ENCODE measurements around the gene SCRT2.
"Not testable (repeated sequence)": the region's sequence is repeated elsewhere in the genome, so short reads cannot be mapped to it uniquely, and the experiment has no call there.

SCRT2 gene

DNA sequence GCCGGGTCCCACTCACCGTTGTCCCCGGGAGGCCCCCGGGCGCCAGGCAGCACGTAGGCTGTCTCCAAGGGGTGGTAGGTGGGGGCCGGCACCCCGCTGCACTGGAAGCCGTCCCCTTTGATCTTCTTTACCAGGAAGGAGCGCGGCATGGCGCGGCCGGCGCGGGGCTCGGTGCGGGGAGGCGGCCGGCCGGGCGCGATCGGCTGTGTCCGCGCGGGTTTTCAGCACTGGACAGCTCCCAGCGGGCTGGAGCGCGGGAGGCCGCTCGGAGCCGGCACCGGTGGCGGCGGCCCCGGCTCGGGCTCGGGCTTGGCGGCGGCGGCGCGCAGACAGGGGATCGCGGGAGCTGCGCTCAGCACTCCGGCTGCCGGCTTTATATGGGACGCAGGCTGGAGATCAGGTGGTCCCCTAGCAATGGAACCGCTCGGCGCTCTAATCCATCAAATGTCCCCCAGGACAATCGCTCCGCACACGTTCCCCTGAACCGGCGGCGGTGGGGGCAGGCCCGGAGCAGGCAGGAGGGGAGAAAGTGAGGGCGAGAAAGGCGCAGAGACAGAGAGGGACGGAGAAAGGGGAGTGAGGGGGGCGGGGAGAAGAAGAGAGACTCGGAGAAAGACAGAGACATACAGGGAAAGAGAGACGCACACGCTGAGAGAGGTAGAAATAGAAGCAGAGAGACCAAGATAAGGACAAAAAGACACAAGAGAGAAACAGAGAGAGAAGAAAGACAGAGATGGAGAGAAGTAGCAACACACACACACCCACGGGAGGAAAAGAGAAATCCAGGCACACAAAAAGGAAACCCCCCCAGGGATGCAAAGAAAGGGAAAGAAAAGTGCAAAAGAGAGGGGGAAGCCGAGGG, at the start of gene SCRT2:
SCRT2 (minus strand) TSS at position 350 of the 862 bp plus-strand sequence; CDS start at position 149, 201 bp downstream.
- DNase-seq (ENCODE audit: low spot score), result no peak

GRCh38 chr20:724797-725196, 49.2 kb upstream of the SCRT2 start:
- DNase-seq (ENCODE audit: low spot score), result not testable (repeated sequence)

GRCh38 chr20:723756-724155, 48.2 kb upstream of the SCRT2 start:
- no peak for DNase-seq (ENCODE audit: low spot score)

DNA sequence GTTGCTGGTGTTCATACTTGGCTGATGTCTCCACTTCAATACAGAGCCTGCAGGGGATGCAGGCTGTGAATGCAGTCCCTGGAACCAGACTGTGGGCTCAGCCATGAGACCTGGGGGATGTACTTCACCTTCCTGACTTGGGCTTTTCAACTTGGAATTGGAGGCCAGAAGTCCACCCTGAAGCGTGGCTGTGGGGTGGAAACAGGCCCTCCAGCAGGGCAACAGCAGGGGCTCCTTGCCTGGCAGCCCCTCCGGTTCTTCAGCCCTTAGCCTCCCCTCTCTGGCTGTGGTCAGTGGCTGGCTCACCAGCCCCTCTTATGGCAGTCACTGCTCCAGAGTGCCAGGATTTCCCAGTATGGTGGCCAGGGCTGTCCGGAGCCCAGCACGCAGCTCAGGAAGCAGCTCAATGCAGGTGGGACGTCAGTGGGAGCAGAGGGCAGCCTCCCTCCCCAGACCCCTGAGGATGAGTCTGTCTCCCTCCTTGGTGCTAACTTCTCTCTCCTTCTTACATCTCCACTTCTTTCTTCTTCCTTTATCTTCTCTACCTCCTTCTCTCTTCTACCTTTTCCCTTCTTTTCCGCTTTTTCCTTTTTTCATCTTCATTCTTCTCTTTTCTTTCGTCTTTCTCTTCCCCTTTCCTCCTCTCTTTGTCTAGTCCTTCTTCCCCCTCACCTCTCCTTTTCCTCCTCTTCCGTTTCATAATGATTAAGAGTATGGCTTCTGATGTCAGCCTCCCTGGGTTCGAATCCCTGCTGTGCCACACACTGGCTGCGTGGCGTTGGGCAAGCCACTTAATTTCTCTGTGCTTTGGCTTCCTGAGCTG, 47.4 kb upstream of the SCRT2 start:
- DNase-seq (ENCODE audit: low spot score), result no peak

DNA sequence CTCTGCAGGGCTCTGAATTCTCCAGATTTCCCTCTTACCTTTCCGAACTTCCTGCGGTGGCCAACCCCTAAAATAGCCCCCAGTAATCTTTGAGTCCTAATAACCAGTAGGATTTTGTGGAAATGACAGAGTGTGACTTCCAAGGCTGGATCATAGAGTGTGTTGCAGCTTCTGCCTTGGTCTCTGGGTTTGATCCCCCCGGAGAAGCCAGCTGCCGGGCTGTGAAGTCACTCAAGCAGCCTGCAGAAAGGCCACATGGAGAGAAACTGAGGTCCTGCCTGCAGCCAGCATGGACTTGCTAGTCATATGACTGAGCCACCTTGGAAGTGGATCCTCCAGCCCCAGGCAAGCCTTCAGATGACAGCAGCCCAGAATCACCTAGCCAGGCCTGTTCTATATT, 46.3 kb upstream of the SCRT2 start:
- no peak for DNase-seq (ENCODE audit: low spot score)

- no peak for DNase-seq (ENCODE audit: low spot score)
These were observed 44.2 kb upstream of the SCRT2 start for GRCh38 chr20:719816-720215.

DNA sequence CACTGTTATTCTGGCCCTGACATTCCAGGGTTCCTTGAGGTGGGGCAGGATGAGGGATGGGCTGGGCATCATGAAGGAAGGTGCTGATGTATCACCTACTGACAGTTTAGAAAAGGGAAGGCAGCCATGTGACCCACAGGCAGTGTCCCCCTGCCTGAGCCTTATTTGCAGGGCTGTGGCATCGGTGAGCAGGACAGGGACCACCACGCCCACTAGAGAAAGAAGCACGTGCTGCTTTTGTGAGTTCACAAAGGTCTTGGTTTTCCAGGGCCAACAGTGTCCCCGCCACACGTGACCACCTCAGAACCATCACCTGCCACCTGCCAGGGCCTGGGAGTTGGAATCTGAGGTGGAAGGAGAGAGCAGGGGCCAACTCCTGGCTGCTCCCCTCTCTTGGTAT, 43.5 kb upstream of the SCRT2 start:
- DNase-seq (ENCODE audit: low spot score), result no peak

DNA sequence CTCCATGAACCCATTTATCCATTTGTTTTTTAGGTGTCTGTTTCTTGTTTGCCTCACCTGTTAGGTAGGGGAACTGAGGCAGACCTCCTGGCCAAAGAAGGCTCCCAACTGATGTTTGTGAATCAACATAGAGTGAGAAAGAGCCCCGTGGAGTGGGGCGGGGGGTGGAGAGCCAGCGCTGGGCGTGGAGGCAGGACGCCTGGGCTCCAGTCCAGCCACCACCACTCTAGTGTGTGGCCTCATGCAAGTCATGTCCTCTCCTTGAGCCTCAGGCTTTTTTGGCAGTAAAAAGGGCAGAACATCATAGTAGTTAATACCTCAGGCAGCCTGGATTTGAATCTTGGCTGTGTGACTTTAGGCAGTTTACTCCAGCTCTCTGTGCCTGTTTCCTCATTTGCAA, 42.2 kb upstream of the SCRT2 start:
- no peak for DNase-seq (ENCODE audit: low spot score)

DNA sequence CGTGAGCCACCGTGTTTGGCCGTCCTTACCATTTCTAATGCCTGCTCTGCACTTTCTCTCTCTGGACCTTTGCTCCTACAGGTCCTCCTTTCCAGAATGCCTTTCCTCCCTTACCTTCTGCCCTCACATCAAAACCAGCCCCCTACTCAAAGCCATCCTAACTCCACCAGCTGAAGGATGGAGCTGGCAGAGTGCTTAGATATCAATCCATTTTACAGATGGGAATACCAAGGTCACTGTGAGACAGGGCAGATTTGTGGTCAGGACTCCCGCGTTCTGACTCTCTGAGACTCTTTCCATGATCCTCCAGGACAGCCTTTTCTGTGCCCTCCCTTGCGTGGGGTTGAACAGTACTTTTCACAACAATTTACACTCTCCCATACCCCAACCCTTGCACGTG, 41.7 kb upstream of the SCRT2 start:
- DNase-seq (ENCODE audit: low spot score), result no peak

GRCh38 chr20:714453-714852, 38.9 kb upstream of the SCRT2 start:
- DNase-seq (ENCODE audit: low spot score), result no peak

DNA sequence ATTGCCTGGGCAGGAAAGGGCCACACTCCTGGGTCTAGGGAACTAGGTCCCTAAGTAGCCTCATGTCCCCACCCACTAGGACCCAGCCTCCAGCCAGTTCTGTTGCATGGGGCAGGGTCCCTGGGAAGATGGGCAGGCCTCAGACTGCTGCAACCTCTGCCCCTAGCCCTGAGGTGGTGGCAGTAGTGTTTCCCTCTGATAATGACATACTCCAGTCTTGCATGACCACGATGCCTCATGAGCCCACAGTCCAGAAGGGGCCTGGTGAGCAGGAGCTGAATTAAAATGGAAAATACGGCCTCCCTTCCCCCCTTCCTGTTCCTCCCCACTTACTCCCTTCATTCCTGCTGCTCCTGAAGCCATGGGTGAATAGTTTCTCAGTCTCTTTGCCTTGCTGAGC, 36.0 kb upstream of the SCRT2 start:
- DNase-seq (ENCODE audit: low spot score), result no peak

DNA sequence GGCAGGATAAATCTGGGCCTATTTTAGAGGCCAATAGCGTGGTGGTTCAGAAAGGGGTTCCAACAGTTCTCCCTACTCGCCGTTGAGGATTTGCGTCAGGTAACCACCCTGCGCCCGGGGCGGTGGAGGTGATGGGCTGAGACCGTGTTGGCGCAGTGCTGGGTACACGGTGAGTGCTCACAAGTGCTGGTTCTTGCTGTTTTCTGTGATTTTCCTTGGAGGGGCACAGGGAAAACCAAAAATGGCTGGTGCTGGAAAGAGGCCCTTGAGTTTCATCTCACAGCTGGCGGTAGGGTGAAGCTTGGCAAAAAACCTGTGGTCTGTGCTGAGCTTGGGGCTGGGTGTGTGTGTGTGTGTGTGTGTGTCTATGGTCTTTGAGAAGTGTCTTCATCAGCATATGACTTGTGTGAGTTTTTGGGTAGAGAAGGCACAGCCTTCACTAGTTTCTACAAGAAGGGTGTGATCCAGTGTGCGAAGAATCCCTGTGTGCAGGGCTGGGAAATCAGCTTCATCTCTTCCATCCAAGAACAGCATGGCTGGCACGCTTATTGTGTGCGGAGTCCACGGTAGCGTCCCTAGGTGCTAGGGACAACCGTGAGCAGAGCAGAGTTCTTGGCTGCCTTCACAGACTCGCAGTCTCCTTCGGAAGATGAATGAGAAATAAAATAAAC, 35.3 kb upstream of the SCRT2 start:
- no peak for DNase-seq (ENCODE audit: low spot score)

DNA sequence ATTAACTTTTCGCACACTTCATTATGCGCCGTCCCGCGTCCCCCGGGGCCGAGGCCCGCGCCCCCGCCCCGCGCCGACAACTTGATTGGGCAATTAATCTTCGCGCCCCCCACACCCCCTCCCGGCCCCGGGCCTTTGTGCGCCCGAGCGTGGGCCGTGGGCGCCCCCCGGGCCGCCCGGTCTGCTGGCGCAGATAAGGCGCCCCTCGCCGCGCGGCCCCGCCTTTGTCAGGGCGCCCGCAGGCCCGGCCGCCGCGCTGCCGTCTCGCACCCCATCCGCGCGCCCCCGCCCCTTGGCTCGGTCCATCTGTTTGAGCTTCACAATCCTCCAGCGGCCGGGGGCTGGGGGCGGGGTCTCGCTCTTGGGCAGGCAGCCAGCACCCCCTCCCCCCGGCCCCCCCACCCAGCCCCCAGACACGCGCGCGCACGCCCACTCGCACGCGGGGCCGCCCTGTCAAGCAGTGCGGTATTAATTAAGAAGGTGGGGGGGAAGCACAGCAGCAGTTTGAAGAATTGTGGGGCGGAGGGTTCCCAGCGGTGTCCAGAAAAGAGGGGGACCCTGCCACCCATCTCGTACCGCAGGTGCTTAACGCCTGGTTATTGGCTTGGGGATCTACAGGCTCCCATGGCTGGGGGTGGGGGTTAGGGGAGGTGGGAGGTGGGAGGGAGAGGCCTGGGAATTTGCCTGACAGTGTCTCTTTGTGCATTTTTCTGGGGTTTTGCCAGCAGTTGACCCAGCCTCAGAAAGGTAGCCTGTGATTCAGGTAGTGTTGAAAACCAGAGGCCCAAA, 34.6 kb upstream of the SCRT2 start:
- no peak for DNase-seq (ENCODE audit: low spot score)

GRCh38 chr20:709423-709822, 33.8 kb upstream of the SCRT2 start:
- no peak for DNase-seq (ENCODE audit: low spot score)

DNA sequence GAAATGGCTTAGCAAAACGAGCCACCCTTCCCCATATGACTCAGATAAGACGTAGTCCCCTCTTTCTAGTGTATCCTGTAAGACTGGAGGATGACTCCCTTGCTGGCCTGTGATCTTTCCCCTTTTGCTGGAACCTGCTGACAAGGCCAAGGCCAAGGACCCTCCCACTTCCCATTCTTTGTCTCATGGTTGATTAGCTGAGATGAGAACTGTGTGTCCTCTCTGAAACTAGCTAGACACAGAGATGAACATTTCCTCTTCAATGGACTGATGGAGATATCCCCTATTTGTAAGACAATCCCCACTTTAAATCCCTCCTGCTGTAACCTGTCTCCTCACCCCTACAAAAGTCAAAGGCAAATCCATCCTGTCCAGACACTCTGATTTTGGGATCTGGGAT, 33.4 kb upstream of the SCRT2 start:
- DNase-seq (ENCODE audit: low spot score), result no peak

GRCh38 chr20:707451-708110, 32.0 kb upstream of the SCRT2 start:
- DNase-seq (ENCODE audit: low spot score), result peak; percentile 25

- DNase-seq (ENCODE audit: low spot score), result no peak
These were observed 30.8 kb upstream of the SCRT2 start for GRCh38 chr20:706366-706885.

- no peak for DNase-seq (ENCODE audit: low spot score)
These were observed 29.1 kb upstream of the SCRT2 start for GRCh38 chr20:704726-705125.

- no peak for DNase-seq (ENCODE audit: low spot score)
These were observed 27.8 kb upstream of the SCRT2 start for GRCh38 chr20:703426-703825.

DNA sequence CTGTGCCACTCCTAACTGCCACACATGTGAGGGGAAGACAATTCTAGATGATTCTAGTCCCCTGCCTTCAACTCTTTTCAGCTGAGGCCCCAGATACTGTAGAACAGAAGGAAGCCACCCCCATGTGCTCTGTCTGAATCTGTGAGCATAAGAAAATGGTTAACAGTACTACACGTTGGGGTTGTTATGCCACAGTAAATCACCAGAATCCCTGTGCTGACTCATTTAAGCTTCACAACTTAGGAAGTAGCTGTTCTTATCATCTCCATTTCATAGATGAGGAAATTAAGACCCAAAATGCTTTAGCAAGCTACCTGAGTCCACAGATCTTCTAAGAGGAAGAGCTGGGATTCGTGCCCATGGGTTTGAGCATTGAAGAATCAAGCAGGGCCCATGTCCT, 27.4 kb upstream of the SCRT2 start:
- DNase-seq (ENCODE audit: low spot score), result no peak

All from NAMALWA (cell line).